Uterus (tissue), 2 donors: ENCODE measurements around the gene PIP4K2A.

Experiments used
- CTCF ChIP-seq, 4 experiments: fragments of 200-600 bp in 2 of 4; fragments of 450-650 bp in 2 of 4; sonication (generic) in 2 of 4; IDR thresholded peaks; one replicate each; pipeline ENCODE4 v1.5.1; 2016 to 2019; ENCODE audit warnings: antibody characterized with exemption in 4 of 4, mild to moderate bottlenecking in 2 of 4, moderate library complexity in 1 of 4
- POLR2A ChIP-seq, 2 donors: fragments of 450-650 bp; IDR thresholded peaks; one replicate each; pipeline ENCODE4 v1.6.1; 2016; ENCODE audit warnings: antibody characterized with exemption in 2 of 2, mild to moderate bottlenecking in 1 of 2, moderate library complexity in 1 of 2

- TF ChIP-seq CTCF (IDR thresholded peaks at IDR 0.05) (no peak), POLR2A (IDR thresholded peaks at IDR 0.05) (no peak)
Observed at GRCh38 chr10:22720667-22721066, 6.3 kb upstream of the PIP4K2A start.
